Osteoblast (primary cell): ENCODE results near the gene ATPAF2. TPM values are rescaled to one million over a fixed set of nuclear protein-coding genes. Genes with fewer than 3 reads are reported as not detected.

ENCODE experiments used
- DNase-seq: peaks from one replicate; pipeline ENCODE4 v3.0.0; 2011; ENCODE audit warnings: low spot score, mixed read lengths; ENCODE audit not compliant: insufficient read length; ENCODE audit errors: missing footprints
- H2AFZ ChIP-seq: 2 replicates; pipeline ENCODE4 v1.6.0; 2011; ENCODE audit warnings: mild to moderate bottlenecking, low read length
- H3K27ac ChIP-seq: 2 replicates; pipeline ENCODE4 v1.5.1; 2011; ENCODE audit warnings: mild to moderate bottlenecking, low read depth, low read length, moderate library complexity
- H3K27me3 ChIP-seq: 2 replicates; pipeline ENCODE4 v1.6.0; 2012; ENCODE audit warnings: mild to moderate bottlenecking, control low read depth, inconsistent platforms, low read length, moderate library complexity; ENCODE audit not compliant: insufficient read depth
- H3K36me3 ChIP-seq: 2 replicates; pipeline ENCODE4 v1.5.1; 2011; ENCODE audit warnings: mild to moderate bottlenecking, low read length, control low read depth, moderate library complexity; ENCODE audit not compliant: insufficient read depth
- H3K4me1 ChIP-seq: 2 replicates; pipeline ENCODE4 v1.5.1; 2011; ENCODE audit warnings: mild to moderate bottlenecking, low read length, control low read depth, moderate library complexity; ENCODE audit not compliant: insufficient read depth
- H3K4me2 ChIP-seq: 2 replicates; pipeline ENCODE4 v1.6.0; 2011; ENCODE audit warnings: mild to moderate bottlenecking, low read length; ENCODE audit not compliant: insufficient read depth
- H3K4me3 ChIP-seq: fragments of 200-600 bp; sonication (generic); 3 replicates; pipeline ENCODE4 v1.5.1; 2012; ENCODE audit warnings: mild to moderate bottlenecking, low read length, inconsistent platforms; ENCODE audit not compliant: insufficient read depth
- H3K79me2 ChIP-seq: 2 replicates; pipeline ENCODE4 v1.6.0; 2012; ENCODE audit warnings: mild to moderate bottlenecking, low read length, control low read depth, inconsistent platforms; ENCODE audit not compliant: insufficient read depth
- H3K9me3 ChIP-seq: 2 replicates; pipeline ENCODE4 v1.5.1; 2011; ENCODE audit warnings: low read depth, low read length, control low read depth
- H4K20me1 ChIP-seq: 2 replicates; pipeline ENCODE4 v1.6.0; 2012; ENCODE audit warnings: mild to moderate bottlenecking, low read length, control low read depth; ENCODE audit not compliant: insufficient read depth
- total RNA-seq: library from RNA; depleted of rRNA; stranded (reverse); fragments of >200 nt; gene quantifications from 2 replicates; pipeline ENCODE4 v1.2.3, GENCODE V29; 2012
- TF ChIP-seq, protein P1 (sequence below): IDR thresholded peaks from 2 replicates; pipeline ENCODE4 v1.5.1; 2011; ENCODE audit warnings: mild to moderate bottlenecking, low read depth, low read length, moderate library complexity; ENCODE audit errors: extremely low read depth

Gene ATPAF2
- total RNA-seq, 1 donor: 20.3 TPM

DNA sequence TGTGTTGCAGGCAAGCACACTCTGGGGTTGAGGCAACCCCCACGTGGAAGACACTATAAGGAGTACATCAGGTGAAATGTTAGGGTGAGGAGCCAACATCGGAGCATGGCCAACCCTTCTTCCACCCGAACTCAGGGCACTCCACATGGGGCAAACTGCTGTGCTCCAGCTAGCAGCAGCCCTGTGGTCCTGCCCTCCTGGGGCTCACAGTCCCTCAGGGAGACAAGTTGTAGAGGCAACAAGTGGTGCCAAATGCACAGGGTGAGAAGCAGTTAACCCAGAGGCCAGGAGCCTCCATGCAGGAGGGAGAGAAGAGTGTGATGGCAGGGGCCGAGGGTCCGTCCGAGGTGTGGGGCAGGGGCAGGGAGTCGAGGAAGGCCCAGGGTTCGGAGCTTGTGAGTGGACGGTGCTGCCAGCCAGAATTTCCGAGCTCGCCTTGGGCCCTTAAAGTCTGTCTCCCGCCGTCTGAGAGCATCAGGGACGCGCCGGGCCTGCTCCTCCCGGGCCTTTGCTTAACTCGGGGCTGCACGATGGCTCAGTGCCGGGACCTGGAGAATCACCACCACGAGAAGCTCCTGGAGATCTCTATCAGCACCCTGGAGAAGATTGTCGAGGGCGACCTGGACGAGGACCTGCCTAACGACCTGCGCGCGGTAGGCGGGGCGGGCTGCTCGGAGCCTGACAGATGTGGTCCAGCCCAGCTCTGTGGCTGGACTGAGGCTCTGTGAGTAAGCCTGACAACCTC is 32.3 kb downstream of the ATPAF2 start:
- no peak overlapping the region for H3K4me2 ChIP-seq
- TF ChIP-seq, protein P1, sequence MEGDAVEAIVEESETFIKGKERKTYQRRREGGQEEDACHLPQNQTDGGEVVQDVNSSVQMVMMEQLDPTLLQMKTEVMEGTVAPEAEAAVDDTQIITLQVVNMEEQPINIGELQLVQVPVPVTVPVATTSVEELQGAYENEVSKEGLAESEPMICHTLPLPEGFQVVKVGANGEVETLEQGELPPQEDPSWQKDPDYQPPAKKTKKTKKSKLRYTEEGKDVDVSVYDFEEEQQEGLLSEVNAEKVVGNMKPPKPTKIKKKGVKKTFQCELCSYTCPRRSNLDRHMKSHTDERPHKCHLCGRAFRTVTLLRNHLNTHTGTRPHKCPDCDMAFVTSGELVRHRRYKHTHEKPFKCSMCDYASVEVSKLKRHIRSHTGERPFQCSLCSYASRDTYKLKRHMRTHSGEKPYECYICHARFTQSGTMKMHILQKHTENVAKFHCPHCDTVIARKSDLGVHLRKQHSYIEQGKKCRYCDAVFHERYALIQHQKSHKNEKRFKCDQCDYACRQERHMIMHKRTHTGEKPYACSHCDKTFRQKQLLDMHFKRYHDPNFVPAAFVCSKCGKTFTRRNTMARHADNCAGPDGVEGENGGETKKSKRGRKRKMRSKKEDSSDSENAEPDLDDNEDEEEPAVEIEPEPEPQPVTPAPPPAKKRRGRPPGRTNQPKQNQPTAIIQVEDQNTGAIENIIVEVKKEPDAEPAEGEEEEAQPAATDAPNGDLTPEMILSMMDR: no peak
- H2AFZ ChIP-seq: no peak overlapping the region
- H3K79me2 ChIP-seq: no peaks in the 10 kb centered on the region
- H4K20me1 ChIP-seq: peaks cover 2% of the 10 kb centered on the region
- no peak overlapping the region for H3K4me3 ChIP-seq
- H3K4me1 ChIP-seq: peaks cover 13% of the 10 kb centered on the region
- H3K9me3 ChIP-seq: no peaks in the 10 kb centered on the region
- no peak for DNase-seq
- H3K36me3 ChIP-seq: no peaks in the 10 kb centered on the region
- H3K27ac ChIP-seq: no peak overlapping the region
- no peaks in the 10 kb centered on the region for H3K27me3 ChIP-seq

DNA sequence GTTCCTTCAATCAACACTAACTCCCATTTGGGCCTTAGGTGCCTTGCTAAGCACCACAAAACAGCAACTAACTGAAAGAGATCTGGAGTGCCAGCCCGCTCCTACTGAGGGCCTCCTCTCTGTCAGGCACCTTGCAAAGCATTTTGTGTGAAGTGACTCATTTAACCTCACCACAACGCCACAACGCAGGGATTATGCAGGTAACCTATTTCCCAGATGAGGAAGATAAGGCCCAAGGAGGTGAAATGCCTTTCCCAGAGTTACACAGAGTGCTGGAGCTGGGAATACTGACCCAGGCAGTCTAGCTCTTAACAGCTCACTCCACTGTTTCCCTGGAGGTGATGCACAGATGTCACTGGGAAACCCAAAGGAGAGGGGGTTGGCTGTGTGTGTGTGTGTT is 33.5 kb downstream of the ATPAF2 start:
- Histone ChIP-seq H3K4me3 (no peak overlapping the region), H4K20me1 (peaks cover 2% of the 10 kb centered on the region), H3K36me3 (no peaks in the 10 kb centered on the region), H3K4me1 (peaks cover 13% of the 10 kb centered on the region), H3K9me3 (no peaks in the 10 kb centered on the region), H2AFZ (no peak overlapping the region), H3K4me2 (no peak overlapping the region), H3K79me2 (no peaks in the 10 kb centered on the region), H3K27ac (no peak overlapping the region), H3K27me3 (no peaks in the 10 kb centered on the region)
- TF ChIP-seq, protein P1: no peak
- no peak for DNase-seq

DNA sequence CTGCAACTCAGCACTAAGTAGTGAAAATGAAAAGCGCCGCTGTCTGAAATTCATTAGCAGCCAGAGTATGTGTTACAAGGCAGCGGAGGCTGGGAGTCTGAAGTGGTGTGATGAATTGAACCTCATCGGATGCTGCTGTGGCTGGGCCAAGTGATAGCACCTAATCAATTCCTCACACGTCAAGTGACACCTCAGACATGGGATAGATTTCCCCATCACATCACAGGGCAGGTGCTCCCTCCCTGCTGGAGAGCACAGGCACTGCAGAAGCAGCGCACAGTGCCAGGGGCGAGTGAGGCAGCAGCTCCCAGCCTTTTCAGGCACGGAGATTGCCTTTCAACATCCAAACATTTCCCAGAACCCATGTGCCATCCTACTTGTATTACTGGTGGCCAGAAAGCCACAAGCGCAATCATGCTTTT is 34.1 kb downstream of the ATPAF2 start:
- Histone ChIP-seq H3K4me3 (no peak overlapping the region), H3K79me2 (no peaks in the 10 kb centered on the region), H2AFZ (no peak overlapping the region), H4K20me1 (peaks cover 2% of the 10 kb centered on the region), H3K36me3 (no peaks in the 10 kb centered on the region), H3K4me1 (peaks cover 13% of the 10 kb centered on the region), H3K27me3 (no peaks in the 10 kb centered on the region), H3K9me3 (no peaks in the 10 kb centered on the region), H3K27ac (no peak overlapping the region), H3K4me2 (no peak overlapping the region)
- DNase-seq: no peak
- TF ChIP-seq, protein P1: peak; percentile 34

DNA sequence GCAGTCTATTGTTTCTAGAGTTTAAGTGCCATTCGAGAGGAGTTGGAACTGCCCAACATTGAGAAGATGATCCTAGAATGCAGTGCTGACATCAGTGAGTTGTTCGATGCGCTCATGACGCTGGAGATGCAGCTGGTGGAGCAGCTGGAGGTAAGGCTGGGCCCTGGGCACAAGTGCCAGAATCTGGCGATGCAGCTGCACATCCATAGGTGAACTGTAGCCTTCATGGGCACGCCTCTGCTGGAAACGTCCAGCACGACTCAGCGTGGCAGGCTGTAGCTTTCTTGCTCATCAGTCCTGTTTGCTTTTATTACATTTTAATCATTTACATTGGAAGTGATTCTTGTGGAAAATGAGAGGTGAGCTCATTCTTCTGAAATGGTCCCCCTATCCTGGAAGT is 34.6 kb downstream of the ATPAF2 start:
- H3K4me2 ChIP-seq: no peak overlapping the region
- H3K79me2 ChIP-seq: no peaks in the 10 kb centered on the region
- H4K20me1 ChIP-seq: peaks cover 2% of the 10 kb centered on the region
- peaks cover 13% of the 10 kb centered on the region for H3K4me1 ChIP-seq
- H3K36me3 ChIP-seq: no peaks in the 10 kb centered on the region
- TF ChIP-seq, protein P1: no peak
- H3K4me3 ChIP-seq: no peak overlapping the region
- DNase-seq: no peak
- H3K27me3 ChIP-seq: no peaks in the 10 kb centered on the region
- no peaks in the 10 kb centered on the region for H3K9me3 ChIP-seq
- H3K27ac ChIP-seq: no peak overlapping the region
- no peak overlapping the region for H2AFZ ChIP-seq
